Measurements from ENCODE around the gene PEMT.

PEMT gene

GRCh38 chr17:17505610-17506171 is 85.8 kb downstream of the PEMT start:
- no peak overlapping the region for H3K27ac Mint-ChIP-seq
- ATAC-seq (replicated peaks): no peak
- H3K4me3 Mint-ChIP-seq: no peak overlapping the region

DNA sequence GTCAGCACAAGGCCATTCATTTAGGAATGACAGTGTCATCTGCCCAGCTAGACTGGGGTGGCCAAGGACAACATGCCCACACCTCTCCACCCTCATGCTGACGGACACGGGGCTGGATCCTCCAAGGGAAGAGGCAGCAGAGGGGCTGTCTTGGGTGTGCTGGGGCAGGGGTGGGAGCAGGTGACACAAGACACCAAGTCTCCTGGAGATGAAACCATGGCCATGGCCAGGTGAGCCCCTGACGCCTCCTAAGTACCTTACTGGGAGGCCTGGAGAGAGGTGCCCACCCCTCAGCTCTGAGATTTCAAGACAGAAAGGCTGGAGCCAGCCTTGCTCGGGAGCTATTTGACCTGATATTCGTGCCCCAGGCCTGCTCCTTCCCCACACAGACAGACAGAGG is 86.4 kb downstream of the PEMT start:
- no peaks in the 10 kb centered on the region for H3K9me3 Mint-ChIP-seq
- peaks cover 16 to 21% of the 10 kb centered on the region in 2 donors for H3K27me3 Mint-ChIP-seq
- H3K4me1 Mint-ChIP-seq (ENCODE audit: low read depth in 2 of 2): peaks cover 0 to 2% of the 10 kb centered on the region in 2 donors
- ATAC-seq (replicated peaks) (no peak), DNase-seq (no peak)
- no peak overlapping the region for H3K27ac Mint-ChIP-seq
- H3K4me3 Mint-ChIP-seq: no peak overlapping the region
- no peaks in the 10 kb centered on the region for H3K36me3 Mint-ChIP-seq (ENCODE audit: insufficient read depth)

More at GRCh38 chr17:17505610-17506171, 85.8 kb downstream of the PEMT start:
- H3K9me3 Mint-ChIP-seq: no peaks in the 10 kb centered on the region
- H3K4me1 Mint-ChIP-seq (ENCODE audit: low read depth in 2 of 2): peaks cover 0 to 7% of the 10 kb centered on the region in 2 donors
- H3K36me3 Mint-ChIP-seq (ENCODE audit: insufficient read depth): no peaks in the 10 kb centered on the region
- DNase-seq: no peak
- peaks cover 16 to 21% of the 10 kb centered on the region in 2 donors for H3K27me3 Mint-ChIP-seq

DNA sequence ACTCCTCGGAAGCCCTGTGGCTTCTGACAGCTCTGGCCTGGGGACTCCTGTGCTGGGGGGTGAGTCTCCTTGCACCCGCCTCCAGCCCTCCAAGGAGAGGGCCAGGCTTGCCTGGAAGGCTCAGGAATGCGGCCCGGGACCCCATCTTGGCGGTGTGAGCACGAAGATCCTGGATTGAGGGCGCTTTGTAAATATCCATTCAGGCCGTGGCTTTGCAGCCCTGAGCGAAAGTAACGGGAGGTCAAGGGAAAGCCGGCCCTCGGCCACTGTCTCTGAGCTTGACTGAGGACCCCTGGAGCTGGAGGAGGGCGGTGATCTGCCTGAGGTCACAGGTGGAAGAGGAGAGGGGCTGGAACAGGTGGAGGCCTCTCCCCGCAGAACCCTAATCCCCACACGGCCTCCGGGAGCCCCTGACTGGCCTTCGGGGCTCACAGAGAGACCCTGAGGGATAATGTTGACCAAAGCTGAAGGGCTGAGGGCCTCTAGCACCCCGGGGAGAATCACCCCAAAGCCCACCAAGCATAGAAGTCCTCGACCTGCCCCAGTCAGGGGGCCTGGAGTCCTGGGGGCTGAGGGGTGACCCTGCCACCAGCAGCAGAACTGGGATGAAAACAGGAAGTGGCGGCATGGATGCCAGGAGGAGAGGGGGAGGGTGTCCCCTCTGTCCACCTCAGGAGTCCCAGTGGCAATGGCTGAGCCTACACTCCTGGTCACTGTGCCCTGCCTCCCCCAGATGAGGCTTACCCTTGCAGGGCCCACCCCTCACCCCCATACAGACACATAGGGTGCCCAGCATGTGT is 87.0 kb downstream of the PEMT start:
- ATAC-seq (replicated peaks) (no peak), DNase-seq (no peak)
- H3K9me3 Mint-ChIP-seq: no peaks in the 10 kb centered on the region
- no peaks in the 10 kb centered on the region for H3K4me1 Mint-ChIP-seq (ENCODE audit: low read depth in 2 of 2)
- H3K4me3 Mint-ChIP-seq: no peak overlapping the region
- H3K27me3 Mint-ChIP-seq: peaks cover 16 to 21% of the 10 kb centered on the region in 2 donors
- H3K36me3 Mint-ChIP-seq (ENCODE audit: insufficient read depth): no peaks in the 10 kb centered on the region
- no peak overlapping the region for H3K27ac Mint-ChIP-seq

GRCh38 chr17:17503566-17504130 is 87.9 kb downstream of the PEMT start:
- peak overlapping the region in 1 of 2 donors; percentile 1 for H3K4me3 Mint-ChIP-seq
- no peaks in the 10 kb centered on the region for H3K9me3 Mint-ChIP-seq
- H3K4me1 Mint-ChIP-seq (ENCODE audit: low read depth in 2 of 2): no peaks in the 10 kb centered on the region
- no peak for DNase-seq
- H3K36me3 Mint-ChIP-seq (ENCODE audit: insufficient read depth): no peaks in the 10 kb centered on the region
- no peak for ATAC-seq (replicated peaks)
- H3K27me3 Mint-ChIP-seq: peaks cover 16 to 21% of the 10 kb centered on the region in 2 donors
- H3K27ac Mint-ChIP-seq: peak overlapping the region in 1 of 2 donors; percentile 6

GRCh38 chr17:17502741-17503565 is 88.6 kb downstream of the PEMT start:
- DNase-seq (no peak), ATAC-seq (replicated peaks) (no peak)
- Mint-ChIP-seq H3K27me3 (peaks cover 16 to 21% of the 10 kb centered on the region in 2 donors), H3K36me3 (ENCODE audit: insufficient read depth) (no peaks in the 10 kb centered on the region), H3K4me3 (peak overlapping the region in 1 of 2 donors; percentile 1), H3K4me1 (ENCODE audit: low read depth in 2 of 2) (no peaks in the 10 kb centered on the region), H3K27ac (peak overlapping the region in 1 of 2 donors; percentile 6), H3K9me3 (no peaks in the 10 kb centered on the region)

DNA sequence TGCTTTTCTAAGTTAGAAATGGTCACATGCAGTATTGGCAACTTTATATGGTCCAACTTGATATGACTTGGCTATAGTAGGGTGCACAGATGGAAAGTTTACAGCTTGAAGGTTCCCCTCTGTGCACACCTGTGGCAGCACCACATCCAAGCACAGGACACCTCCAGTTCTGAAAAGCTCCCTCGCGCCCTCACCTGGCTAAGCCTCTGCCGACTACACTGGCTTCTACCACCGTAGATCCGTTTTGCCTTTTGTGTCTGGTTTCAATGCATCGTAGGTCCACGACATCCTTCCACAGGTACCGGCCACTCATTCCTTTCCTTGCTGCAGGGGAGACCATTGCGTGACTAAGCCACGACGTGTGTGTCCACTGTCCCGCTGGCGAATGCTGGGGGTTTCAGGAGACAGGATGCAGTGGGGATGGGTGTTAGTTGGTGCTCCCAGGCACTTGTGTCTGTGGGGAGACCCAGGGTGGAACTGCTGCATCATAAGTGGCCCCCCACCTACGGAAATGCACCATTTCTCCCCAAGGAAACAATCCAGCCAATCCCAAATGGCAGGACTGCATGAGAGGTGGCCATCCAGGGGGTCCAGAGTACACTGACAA is 90.4 kb downstream of the PEMT start:
- no peak overlapping the region for H3K4me3 Mint-ChIP-seq
- DNase-seq: peak in 1 of 3 experiments; percentile 9
- H3K9me3 Mint-ChIP-seq: no peaks in the 10 kb centered on the region
- peaks cover 0 to 5% of the 10 kb centered on the region in 2 donors for H3K4me1 Mint-ChIP-seq (ENCODE audit: low read depth in 2 of 2)
- H3K36me3 Mint-ChIP-seq (ENCODE audit: insufficient read depth): no peaks in the 10 kb centered on the region
- H3K27me3 Mint-ChIP-seq: peaks cover 16 to 21% of the 10 kb centered on the region in 2 donors
- ATAC-seq (replicated peaks): no peak
- no peak overlapping the region for H3K27ac Mint-ChIP-seq

- no peak for ATAC-seq (replicated peaks)
- Mint-ChIP-seq H3K36me3 (ENCODE audit: insufficient read depth) (peaks cover 4% of the 10 kb centered on the region), H3K4me3 (no peak overlapping the region), H3K27ac (no peak overlapping the region), H3K9me3 (no peaks in the 10 kb centered on the region), H3K4me1 (ENCODE audit: low read depth in 2 of 2) (peaks cover 7 to 12% of the 10 kb centered on the region in 2 donors), H3K27me3 (peaks cover 22 to 30% of the 10 kb centered on the region in 2 donors)
- no peak for DNase-seq
These were observed 91.9 kb downstream of the PEMT start for GRCh38 chr17:17499402-17500145.

DNA sequence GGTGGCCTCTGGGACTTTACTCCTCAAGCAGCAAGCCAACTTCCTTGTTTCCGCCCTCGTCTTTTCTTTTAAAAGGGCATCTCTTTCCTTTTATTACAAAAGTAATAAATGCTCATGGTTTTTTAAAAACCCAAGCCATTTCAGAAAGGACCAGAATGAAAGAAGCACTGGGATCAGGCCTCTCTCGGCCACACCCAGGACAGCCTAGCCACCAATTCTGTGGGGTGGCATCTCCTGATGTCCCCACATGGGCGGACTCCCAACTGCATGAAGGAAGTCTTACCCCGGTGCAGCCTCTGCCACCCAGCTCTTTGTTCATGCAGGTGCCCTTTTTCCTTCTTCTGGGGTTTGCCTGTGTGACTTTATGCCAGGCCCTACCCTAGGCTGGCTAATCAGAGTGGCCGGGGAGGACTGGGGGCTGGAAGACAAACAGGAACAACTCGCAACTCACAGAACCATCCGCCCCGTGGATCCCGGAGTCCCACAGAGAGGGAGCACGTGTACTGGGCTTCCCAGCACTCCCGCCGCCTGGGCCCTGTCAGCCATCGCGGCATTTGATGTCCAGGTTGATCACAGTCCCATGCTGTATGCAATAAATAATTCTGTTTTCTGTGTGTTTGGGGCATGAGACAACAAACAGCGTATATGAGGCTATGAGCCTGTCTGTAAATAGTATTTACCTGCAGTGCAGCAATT is 92.8 kb downstream of the PEMT start:
- peak overlapping the region in 1 of 2 donors; percentile 60 for H3K27ac Mint-ChIP-seq

GRCh38 chr17:17497845-17498520 is 93.5 kb downstream of the PEMT start:
- peaks cover 7 to 12% of the 10 kb centered on the region in 2 donors for H3K4me1 Mint-ChIP-seq (ENCODE audit: low read depth in 2 of 2)
- peak overlapping the region in 1 of 2 donors; percentile 60 for H3K27ac Mint-ChIP-seq
- ATAC-seq (replicated peaks) (no peak), DNase-seq (no peak)
- H3K36me3 Mint-ChIP-seq (ENCODE audit: insufficient read depth): peaks cover 4% of the 10 kb centered on the region
- H3K9me3 Mint-ChIP-seq: no peaks in the 10 kb centered on the region
- H3K27me3 Mint-ChIP-seq: peaks cover 16 to 23% of the 10 kb centered on the region in 2 donors
- H3K4me3 Mint-ChIP-seq: peak overlapping the region in 1 of 2 donors; percentile 78

More for the DNA sequence above, 92.8 kb downstream of the PEMT start:
- ATAC-seq (replicated peaks): no peak
- DNase-seq: no peak
- peaks cover 7 to 12% of the 10 kb centered on the region in 2 donors for H3K4me1 Mint-ChIP-seq (ENCODE audit: low read depth in 2 of 2)
- no peaks in the 10 kb centered on the region for H3K9me3 Mint-ChIP-seq
- H3K27me3 Mint-ChIP-seq: peaks cover 22 to 30% of the 10 kb centered on the region in 2 donors
- no peak overlapping the region for H3K4me3 Mint-ChIP-seq
- H3K36me3 Mint-ChIP-seq (ENCODE audit: insufficient read depth): peaks cover 4% of the 10 kb centered on the region

- Mint-ChIP-seq H3K36me3 (ENCODE audit: insufficient read depth) (peaks cover 4% of the 10 kb centered on the region), H3K27me3 (peaks cover 10 to 15% of the 10 kb centered on the region in 2 donors), H3K4me3 (peak overlapping the region; percentile 78 to 82), H3K27ac (peak overlapping the region in 1 of 2 donors; percentile 58), H3K9me3 (no peaks in the 10 kb centered on the region), H3K4me1 (ENCODE audit: low read depth in 2 of 2) (peaks cover 7 to 14% of the 10 kb centered on the region in 2 donors)
- DNase-seq: no peak
- no peak for ATAC-seq (replicated peaks)
These were observed 94.3 kb downstream of the PEMT start for GRCh38 chr17:17497065-17497844.

All from effector memory CD8-positive, alpha-beta T cell (primary cell).